ENCODE data around the gene BPGM.

BPGM gene

DNA sequence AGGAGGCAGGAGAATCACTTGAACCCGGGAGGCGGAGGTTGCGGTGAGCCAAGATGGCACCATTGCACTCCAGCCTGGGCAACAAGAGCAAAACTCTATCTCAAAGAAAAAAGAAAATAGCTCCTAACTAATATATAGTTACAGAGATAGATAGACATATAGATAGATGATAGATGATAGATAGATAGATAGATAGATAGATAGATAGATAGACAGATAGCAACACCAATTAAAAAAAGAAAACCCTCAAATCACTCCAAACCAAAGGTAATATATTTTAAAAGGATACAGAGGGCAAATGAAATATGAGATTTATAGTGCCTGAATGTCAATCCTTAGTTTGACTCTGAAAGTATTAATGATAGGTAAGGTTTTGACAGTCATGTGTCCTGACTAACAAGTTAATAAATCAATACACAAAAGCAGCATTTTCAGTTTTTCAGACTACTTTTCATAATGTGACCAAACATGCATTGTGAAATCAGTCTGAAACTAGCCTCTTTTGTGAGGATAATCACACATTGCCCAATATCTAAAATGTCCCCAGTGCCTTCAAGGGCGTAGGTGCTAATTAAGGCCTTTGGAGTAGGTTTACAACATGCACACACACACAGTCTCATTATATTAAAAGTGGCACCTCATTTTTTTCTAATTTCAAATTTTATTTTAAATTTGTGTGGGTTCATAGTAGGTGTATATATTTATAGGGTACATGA is 61.2 kb downstream of the BPGM start:
- Histone ChIP-seq H3K27ac (no peak overlapping the region), H3K4me3 (no peak overlapping the region)

DNA sequence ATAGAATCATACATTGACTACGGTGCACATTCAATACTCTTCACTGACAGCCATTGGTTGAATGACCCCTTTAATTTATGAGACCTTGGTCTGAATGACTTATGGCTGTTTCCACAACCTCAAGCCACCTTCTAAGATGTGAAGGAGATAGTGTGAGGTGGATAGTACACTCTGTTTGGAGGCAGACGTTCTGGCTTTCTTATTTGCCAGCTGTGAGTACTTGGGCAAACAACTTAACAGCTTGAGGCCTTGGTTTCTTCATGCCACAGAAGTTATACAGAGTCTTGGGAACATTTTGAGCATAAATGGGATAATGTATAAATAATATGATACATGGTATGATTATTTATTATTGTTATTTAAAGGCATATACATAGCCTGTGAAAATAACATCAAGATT is 62.0 kb downstream of the BPGM start:
- H3K4me3 ChIP-seq = no peak overlapping the region
- no peak overlapping the region for H3K27ac ChIP-seq

DNA sequence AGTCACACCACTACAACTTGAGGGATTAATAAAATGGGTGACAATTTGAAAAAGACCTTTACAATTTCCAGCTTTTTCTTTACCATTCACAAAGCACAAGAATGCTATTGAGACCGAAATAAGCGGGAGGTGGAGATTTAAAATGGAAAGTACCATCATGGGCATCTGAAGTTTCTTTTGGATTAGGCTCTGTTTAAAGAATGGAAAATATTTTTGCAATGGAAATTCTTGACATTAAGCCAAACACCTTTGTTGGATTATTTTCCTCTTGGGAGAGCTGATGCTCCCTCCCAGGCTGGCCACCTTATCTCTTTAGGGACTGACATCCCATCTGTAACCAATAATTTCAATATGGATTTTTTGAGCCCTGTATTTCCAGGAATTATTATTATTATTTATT is 62.5 kb downstream of the BPGM start:
- no peak overlapping the region for H3K4me3 ChIP-seq
- H3K27ac ChIP-seq = no peak overlapping the region

DNA sequence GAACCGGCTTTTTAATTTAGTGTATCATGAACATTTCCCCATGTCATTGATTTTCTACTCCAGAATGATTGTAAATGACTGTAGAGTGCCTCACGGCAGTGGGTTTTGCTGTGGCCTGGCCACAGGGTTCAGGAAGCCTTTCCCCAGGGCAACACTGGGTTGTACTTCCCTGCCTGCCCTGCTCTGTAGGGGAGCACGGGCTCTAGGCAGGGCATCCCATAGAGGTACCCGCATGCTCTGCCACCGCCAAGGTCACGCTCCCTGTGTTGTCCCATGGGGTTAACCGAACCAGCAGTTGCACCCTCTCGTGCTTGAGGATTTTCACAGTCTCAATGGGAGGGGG is 63.8 kb downstream of the BPGM start:
- H3K4me3 ChIP-seq = no peak overlapping the region
- peak overlapping the region in 11 of 21 experiments; percentile 5 to 71 (median 25) for H3K27ac ChIP-seq

DNA sequence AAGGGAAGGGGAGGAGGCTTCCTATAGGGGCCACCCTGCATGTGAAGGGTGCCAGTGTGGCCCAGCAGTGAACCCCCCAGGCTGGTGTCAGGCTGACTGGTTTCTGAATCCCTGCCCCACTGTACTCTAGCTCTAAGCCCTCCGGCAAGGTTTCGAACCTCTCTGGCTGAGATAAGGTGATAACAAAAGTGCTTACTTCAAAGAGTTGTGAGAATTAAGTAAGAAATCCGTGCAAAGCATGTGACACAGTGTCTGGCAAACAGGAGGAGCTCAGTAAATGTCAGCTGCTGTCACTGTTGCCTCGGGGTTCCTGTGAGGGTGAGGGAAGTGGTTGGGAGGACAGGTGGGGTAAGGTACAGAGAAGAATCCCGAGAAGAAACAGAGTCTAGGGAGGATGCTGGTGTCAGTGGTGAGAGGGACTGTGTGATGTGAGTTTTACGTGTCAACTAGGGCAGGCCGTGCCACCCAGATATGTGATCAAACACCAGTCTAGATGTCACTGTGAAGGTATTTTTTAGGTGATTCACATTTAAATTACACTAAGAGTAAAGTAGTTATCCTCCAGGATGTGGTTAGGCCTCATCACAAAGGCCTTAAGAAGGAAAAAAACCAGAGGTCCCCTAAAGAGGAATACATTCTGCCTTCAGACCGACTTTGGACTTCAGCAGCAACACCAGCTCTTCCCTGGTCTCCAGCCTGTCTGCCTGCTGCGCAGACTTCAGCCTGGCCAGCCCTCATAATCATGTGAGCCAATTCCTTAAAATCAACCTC is 64.4 kb downstream of the BPGM start:
- peak overlapping the region in 12 of 21 experiments; percentile 5 to 71 (median 26) for H3K27ac ChIP-seq

DNA sequence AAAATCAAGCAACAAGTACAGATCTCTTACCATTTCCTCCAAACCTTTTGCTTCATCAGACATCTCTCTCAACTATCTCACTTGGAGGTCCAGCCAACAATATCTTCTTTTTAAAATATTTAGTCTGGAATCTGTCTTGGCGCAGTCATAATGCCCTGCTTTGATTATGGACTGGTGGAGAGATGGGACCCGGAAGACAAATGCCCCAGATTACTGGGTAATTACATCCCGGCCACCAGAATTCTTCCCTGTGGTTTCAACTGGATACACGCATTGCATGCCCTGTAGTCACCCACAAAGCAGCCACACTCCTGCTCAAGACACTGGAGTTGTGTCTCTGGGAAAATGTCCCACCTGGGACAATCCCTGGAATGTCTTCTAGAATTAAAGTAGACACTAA is 65.5 kb downstream of the BPGM start:
- Histone ChIP-seq H3K4me3 (no peak overlapping the region), H3K27ac (peak overlapping the region in 7 of 21 experiments; percentile 15 to 71 (median 50))

More for the DNA sequence above, 64.4 kb downstream of the BPGM start:
- no peak overlapping the region for H3K4me3 ChIP-seq

DNA sequence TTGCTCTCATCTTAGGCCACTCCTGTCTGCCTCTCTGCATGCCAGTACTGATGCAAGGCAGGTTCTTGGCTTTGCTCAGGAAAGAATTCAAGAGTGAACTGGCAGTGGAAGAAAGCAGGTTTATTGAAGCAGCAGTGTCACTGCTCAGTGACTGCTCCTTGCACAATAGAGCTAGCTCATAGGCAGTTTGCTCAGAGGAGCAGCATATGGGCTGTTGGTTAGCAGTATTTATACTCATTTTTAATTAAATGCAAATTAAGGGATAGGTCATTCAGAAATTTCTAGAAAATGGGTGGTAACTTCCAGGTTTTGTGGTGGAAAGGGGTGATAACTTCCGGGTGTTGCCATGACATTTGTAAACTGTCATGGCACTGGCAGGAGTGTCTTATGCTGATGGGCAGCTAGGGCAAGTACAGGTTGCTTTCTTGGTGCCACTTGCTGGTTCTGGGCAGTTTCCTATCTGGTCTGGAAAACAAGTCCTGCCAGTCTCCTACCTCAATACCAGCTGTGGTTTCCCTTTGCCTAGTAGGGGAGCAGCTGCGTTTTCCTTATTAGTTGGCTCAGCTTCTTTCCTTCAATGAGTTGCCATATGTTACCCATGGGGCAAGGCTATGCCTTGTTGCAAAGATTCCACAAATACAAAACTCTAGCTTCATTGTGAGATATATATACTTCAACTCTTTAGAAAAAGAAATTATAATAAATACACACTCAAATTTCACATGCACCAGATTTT is 68.0 kb downstream of the BPGM start:
- H3K27ac ChIP-seq = no peak overlapping the region
- no peak overlapping the region for H3K4me3 ChIP-seq

DNA sequence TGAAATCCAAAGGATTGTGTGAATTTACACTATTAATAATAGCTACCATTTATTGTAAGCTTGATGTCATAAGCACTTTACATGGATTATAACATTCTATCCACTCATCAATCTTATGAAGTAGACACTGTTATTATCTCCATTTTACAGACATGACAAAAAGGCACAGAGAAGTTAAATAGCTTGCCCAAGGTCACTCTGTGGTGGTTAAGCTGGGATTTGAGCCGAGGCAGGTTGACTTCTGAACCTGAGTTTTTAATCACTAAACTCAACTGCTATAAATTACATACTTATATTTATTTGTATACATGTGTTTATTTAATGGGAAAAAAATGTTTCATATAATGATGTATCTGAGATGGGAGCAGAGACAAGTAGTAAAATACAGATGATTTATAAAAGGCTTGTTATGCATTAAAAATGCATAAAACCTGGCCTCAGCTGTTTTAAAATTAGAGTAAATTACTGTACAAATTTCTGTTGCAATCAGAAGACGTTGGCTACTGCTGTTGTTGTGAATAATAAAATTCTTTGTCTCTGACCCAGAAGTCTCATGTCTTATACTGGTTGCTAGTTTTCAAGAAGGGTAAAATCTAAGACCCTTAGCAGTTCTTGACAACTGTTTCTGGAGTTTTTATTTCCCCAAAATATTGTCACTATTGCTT is 71.7 kb downstream of the BPGM start:
- no peak overlapping the region for H3K27ac ChIP-seq

DNA sequence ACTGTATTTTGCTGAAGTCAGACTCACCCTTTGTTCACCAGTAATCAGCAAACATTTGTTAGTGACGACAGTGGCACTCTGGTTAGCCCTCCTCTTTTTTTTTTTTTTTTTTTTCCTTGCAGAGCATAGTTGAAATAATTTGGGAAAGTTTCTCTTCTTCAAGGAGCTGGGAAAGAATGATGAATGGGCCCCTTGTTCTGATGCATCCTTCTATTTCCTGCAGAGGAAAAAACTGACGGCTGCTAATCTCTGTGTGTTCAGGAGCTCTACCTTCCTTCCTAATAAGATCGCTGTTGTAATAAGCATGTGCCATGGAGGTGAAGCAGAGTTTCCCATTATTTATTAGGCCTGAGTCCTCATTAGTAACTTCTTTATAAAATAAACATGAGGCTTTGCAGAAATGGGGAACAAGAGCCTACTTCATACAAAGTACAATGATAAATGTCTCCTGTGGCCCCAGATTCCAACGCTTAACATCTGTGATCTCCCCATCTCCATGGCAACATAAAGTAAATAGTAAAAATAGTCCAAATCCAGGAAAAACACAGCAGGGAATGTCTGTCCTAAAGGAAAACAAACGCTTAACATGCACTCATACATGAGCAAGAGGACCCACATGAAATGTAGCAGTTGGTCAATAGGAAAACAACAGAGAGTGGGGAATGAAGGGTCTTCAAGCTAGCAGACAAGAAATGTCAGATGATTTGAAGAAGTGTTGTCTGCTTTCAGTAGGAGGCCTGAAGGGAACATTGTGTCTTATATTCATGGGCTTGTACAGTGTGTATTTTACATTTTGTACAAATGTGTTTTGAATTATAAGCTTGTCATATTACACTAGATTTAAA is 73.7 kb downstream of the BPGM start:
- H3K27ac ChIP-seq = peak overlapping the region in 13 of 21 experiments; percentile 37 to 85 (median 62)
- no peak overlapping the region for H3K4me3 ChIP-seq

More for the DNA sequence above, 71.7 kb downstream of the BPGM start:
- H3K4me3 ChIP-seq = no peak overlapping the region

DNA sequence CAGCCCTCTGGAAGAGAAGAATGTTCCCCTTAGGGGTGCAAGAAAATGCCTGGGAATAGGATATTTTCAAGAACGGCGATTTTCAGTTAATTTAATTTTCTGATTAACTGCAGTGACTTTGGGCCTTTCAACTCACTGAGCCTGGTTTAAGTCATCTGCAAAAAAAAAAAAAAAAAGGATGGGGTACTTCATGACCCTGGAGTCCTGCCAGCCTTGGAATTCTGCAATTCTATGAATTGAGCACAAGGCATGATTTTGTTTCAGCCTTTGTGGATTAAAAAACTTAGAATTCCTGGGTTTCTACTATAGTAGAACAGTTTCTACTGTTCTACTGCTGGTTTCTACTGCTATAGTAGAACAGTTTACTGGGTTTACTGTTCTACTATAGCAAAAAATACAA is 74.5 kb downstream of the BPGM start:
- H3K4me3 ChIP-seq = no peak overlapping the region
- H3K27ac ChIP-seq = peak overlapping the region in 17 of 21 experiments; percentile 20 to 85 (median 64)

DNA sequence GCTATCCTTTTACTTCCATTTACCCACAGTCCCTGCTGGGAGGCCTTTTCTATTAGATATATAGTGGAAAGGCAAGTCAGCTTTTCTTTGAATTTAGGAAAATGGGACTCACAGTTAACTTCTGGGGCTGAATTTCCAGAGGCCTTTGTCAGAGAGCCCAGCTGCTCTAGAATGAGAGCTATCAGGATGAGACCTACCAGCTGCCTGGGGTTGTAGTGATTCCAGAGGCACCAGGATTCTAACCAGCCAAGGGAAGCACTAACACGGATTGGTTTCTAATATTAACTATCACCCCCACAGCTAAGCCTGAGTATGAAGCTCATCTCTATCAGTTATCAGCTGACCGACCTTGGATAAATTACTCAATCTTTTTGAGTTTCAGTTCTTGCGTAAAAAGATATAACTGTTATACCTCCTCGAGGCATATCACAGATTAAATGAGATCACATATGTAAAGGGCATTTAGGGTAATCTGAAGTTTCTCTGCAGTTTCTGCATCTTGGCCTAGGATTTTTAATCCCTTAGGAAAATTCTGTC is 76.2 kb downstream of the BPGM start:
- no peak overlapping the region for H3K4me3 ChIP-seq
- H3K27ac ChIP-seq = peak overlapping the region in 4 of 21 experiments; percentile 17 to 51 (median 26)

DNA sequence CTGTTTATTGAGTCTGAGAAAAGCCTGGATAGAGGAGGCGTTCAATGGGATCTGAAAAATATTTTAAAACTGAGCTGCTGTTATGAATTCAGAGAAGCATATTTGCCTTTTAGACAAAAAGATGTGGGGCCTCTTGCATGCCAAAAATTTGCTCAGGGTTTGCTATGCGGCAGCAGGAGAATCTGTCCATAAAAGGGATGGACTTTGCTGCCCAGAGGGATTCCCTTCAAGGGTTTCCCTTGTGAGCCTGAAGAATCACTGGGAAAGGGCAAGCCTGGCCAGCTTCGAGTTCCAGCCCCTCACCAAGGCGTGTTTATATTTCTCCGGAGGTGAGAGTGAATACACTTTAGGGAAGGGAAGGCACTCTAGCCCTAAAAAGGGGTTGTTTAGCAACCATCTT is 77.2 kb downstream of the BPGM start:
- H3K27ac ChIP-seq = peak overlapping the region in 6 of 21 experiments; percentile 10 to 65 (median 48)
- no peak overlapping the region for H3K4me3 ChIP-seq

DNA sequence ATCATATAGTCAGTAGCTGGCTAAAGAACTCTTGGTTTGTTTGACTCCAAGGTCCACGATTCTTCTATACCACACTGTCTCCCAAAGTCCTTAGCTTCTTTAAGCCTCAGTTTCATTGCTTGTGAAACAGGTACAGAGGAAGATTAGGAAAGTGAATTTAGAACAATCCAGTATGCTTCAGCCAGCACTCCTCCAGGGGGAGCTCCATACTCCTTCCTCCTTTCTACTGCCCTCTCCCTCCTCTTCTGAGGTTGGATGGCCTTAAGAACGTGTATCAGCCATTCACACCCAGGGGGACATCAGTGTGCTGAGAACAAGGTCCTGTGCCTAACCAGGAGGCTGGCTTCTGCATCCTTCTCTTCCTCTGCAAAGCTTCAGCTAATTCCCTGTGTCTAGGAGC is 78.0 kb downstream of the BPGM start:
- H3K27ac ChIP-seq = peak overlapping the region in 4 of 21 experiments; percentile 9 to 65 (median 52)
- H3K4me3 ChIP-seq = no peak overlapping the region

DNA sequence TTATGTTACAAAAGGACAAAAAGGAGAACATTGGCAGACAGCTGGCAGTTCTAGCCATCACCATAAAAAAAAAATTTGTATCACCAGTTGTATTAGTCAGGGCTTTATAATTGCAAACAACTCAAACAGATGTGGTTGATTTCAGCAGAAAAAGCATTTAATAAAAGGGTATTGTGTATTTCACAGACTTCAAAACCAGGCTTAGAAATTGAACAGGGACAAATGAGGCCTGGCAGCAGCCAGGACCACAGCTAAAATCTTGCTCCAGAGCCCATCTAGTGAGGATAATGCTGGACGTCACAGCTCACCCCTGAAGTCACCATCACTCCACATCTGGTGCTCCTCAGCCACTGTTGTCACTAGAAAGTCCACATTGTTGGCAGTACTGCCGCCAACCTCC is 79.9 kb downstream of the BPGM start:
- no peak overlapping the region for H3K4me3 ChIP-seq
- H3K27ac ChIP-seq = peak overlapping the region in 8 of 21 experiments; percentile 19 to 82 (median 38)

DNA sequence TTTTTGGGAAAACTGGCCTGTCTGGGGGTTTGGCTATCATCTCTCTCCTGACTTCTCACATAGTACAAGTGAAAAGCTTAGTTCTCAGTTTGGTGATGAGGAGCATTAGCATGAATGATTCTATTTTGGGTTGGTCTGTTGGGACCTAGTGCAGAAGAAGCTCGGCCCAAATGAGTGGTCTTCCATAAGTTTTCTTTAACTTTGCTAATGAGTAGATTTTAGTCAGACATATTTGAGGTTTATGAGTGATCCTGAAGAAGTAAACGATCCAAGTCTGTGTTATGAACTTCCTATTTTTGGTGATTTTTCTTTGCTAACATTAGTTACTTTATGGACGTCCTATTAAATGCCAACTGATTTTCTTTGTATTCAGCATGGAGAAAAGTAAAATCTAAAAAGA is 81.1 kb downstream of the BPGM start:
- peak overlapping the region in 9 of 21 experiments; percentile 19 to 82 (median 47) for H3K27ac ChIP-seq
- H3K4me3 ChIP-seq = no peak overlapping the region
